Measurements from ENCODE around the gene ABCC12. TPM values are rescaled to one million over a fixed set of nuclear protein-coding genes. Genes with fewer than 3 reads are reported as not detected.
A peak's percentile ranks its signal among the peaks of the same experiment; 100 is the strongest.

ABCC12 gene
- total and polyA plus RNA-seq, 4 donors: 0.25 TPM; not detected in 3

DNA sequence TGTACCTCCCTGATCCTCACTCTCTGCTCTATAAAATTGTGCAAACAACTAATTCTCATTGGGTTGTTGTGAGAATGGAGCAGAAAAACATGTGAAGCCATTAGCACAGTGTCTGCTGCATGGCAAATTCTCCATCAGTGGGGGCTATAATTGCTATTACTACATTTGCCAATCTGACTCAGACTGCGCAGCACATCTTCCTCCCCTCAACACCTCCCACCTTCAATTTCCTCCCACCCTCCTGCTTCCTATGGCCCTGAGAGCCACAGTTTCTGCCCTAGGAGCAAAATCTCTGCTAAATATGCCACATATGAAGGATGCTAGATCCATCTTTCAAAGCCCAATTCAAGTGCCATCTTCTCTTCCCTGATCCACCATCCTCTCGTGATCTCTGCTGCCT, 37.0 kb downstream of the ABCC12 start (continued):
- TF ChIP-seq REST (IDR thresholded peaks at IDR 0.05): no peak

GRCh38 chr16:48117217-48118105, 38.3 kb downstream of the ABCC12 start:
- H3K4me1 ChIP-seq (ENCODE audit: control insufficient read depth in 4 of 4, insufficient read depth in 4 of 4, low read length in 3 of 4): no peaks in the 10 kb centered on the region
- no peak overlapping the region for H3K27ac ChIP-seq (ENCODE audit: low read depth in 1 of 2, low read length in 2 of 2)
- H3K9ac ChIP-seq (ENCODE audit: low read depth in 1 of 2, low read length in 2 of 2): no peak overlapping the region
- 69% methylated on average over 22 of the region's 22 CpGs for WGBS
- TF ChIP-seq, protein P1, sequence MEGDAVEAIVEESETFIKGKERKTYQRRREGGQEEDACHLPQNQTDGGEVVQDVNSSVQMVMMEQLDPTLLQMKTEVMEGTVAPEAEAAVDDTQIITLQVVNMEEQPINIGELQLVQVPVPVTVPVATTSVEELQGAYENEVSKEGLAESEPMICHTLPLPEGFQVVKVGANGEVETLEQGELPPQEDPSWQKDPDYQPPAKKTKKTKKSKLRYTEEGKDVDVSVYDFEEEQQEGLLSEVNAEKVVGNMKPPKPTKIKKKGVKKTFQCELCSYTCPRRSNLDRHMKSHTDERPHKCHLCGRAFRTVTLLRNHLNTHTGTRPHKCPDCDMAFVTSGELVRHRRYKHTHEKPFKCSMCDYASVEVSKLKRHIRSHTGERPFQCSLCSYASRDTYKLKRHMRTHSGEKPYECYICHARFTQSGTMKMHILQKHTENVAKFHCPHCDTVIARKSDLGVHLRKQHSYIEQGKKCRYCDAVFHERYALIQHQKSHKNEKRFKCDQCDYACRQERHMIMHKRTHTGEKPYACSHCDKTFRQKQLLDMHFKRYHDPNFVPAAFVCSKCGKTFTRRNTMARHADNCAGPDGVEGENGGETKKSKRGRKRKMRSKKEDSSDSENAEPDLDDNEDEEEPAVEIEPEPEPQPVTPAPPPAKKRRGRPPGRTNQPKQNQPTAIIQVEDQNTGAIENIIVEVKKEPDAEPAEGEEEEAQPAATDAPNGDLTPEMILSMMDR (IDR thresholded peaks at IDR 0.05; ENCODE audit: low read depth, low read length, missing input control): peak; percentile 28
- TF ChIP-seq MAX (IDR thresholded peaks at IDR 0.05): no peak
- TF ChIP-seq NR2F2 (IDR thresholded peaks at IDR 0.05): no peak
- no peak for TF ChIP-seq FOXA1 (IDR thresholded peaks at IDR 0.05)
- no peak for TF ChIP-seq FOXA2 (IDR thresholded peaks at IDR 0.05)
- TF ChIP-seq JUND (IDR thresholded peaks at IDR 0.05): no peak
- peak in 1 of 2 donors; percentile 33 for TF ChIP-seq RAD21 (IDR thresholded peaks at IDR 0.05)
- H3K9me3 ChIP-seq (ENCODE audit: control insufficient read depth in 4 of 4, low read length in 3 of 4): no peaks in the 10 kb centered on the region
- DNase-seq (ENCODE audit: low spot score): peak; percentile 57
- H3K36me3 ChIP-seq (ENCODE audit: control insufficient read depth in 4 of 4, insufficient read depth in 3 of 4, low read depth in 1 of 4, low read length in 3 of 4): no peaks in the 10 kb centered on the region
- H3K4me3 ChIP-seq (ENCODE audit: low read depth in 1 of 3, low read length in 3 of 3): no peak overlapping the region
- no peaks in the 10 kb centered on the region for H3K27me3 ChIP-seq (ENCODE audit: control insufficient read depth in 4 of 4, insufficient read depth in 4 of 4, low read length in 3 of 4)

DNA sequence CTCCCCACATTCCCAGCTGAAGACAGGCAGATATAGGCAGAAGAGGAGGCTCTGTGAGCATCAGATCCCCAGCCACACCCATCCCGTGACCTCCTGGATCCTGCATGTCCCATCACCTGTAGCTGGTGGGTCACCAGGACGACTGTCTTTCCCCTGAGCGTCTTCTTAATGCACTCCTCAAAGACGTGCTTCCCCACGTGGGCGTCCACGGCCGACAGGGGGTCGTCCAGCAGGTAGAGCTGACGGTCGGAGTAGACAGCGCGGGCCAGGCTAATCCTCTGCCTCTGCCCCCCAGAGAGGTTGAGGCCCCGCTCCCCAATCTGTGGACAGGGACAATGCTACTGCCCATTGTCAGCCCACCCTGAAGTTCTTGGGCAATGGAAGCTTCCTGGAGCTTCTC, 40.5 kb downstream of the ABCC12 start:
- Histone ChIP-seq H3K27me3 (ENCODE audit: control insufficient read depth in 4 of 4, insufficient read depth in 4 of 4, low read length in 3 of 4) (no peaks in the 10 kb centered on the region), H3K4me1 (ENCODE audit: control insufficient read depth in 4 of 4, insufficient read depth in 4 of 4, low read length in 3 of 4) (no peaks in the 10 kb centered on the region), H3K4me3 (ENCODE audit: low read depth in 1 of 3, low read length in 3 of 3) (no peak overlapping the region), H3K9ac (ENCODE audit: low read depth in 1 of 2, low read length in 2 of 2) (no peak overlapping the region), H3K27ac (ENCODE audit: low read depth in 1 of 2, low read length in 2 of 2) (no peak overlapping the region), H3K9me3 (ENCODE audit: control insufficient read depth in 4 of 4, low read length in 3 of 4) (no peaks in the 10 kb centered on the region), H3K36me3 (ENCODE audit: control insufficient read depth in 4 of 4, insufficient read depth in 3 of 4, low read depth in 1 of 4, low read length in 3 of 4) (no peaks in the 10 kb centered on the region)
- DNase-seq (ENCODE audit: low spot score): no peak
- WGBS: 86% methylated on average over 14 of the region's 14 CpGs
- TF ChIP-seq HNF4A (conservative IDR thresholded peaks at IDR 0.05): no peak
- no peak for TF ChIP-seq GABPA (IDR thresholded peaks at IDR 0.05 in 1 of 2, conservative IDR thresholded peaks at IDR 0.05 in 1 of 2)
- no peak for TF ChIP-seq MAX (IDR thresholded peaks at IDR 0.05)
- TF ChIP-seq RAD21 (IDR thresholded peaks at IDR 0.05): no peak
- TF ChIP-seq HNF4G (IDR thresholded peaks at IDR 0.05): no peak
- TF ChIP-seq FOXA2 (IDR thresholded peaks at IDR 0.05): no peak
- TF ChIP-seq, protein P2, sequence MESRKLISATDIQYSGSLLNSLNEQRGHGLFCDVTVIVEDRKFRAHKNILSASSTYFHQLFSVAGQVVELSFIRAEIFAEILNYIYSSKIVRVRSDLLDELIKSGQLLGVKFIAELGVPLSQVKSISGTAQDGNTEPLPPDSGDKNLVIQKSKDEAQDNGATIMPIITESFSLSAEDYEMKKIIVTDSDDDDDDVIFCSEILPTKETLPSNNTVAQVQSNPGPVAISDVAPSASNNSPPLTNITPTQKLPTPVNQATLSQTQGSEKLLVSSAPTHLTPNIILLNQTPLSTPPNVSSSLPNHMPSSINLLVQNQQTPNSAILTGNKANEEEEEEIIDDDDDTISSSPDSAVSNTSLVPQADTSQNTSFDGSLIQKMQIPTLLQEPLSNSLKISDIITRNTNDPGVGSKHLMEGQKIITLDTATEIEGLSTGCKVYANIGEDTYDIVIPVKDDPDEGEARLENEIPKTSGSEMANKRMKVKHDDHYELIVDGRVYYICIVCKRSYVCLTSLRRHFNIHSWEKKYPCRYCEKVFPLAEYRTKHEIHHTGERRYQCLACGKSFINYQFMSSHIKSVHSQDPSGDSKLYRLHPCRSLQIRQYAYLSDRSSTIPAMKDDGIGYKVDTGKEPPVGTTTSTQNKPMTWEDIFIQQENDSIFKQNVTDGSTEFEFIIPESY (IDR thresholded peaks at IDR 0.05): no peak
- TF ChIP-seq REST (IDR thresholded peaks at IDR 0.05): no peak
- TF ChIP-seq YY1 (IDR thresholded peaks at IDR 0.05): no peak
- TF ChIP-seq TAF1 (conservative IDR thresholded peaks at IDR 0.05): no peak
- TF ChIP-seq EGR1 (IDR thresholded peaks at IDR 0.05; ENCODE audit: low read depth in 2 of 2): no peak
- no peak for TF ChIP-seq SP1 (IDR thresholded peaks at IDR 0.05)
- TF ChIP-seq, protein P3, sequence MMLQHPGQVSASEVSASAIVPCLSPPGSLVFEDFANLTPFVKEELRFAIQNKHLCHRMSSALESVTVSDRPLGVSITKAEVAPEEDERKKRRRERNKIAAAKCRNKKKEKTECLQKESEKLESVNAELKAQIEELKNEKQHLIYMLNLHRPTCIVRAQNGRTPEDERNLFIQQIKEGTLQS (IDR thresholded peaks at IDR 0.05): no peak
- no peak for TF ChIP-seq FOXA1 (IDR thresholded peaks at IDR 0.05)
- no peak for TF ChIP-seq RXRA (IDR thresholded peaks at IDR 0.05)
